T-cell (primary cell): ENCODE measurements around the gene ZNF681. TPM values are rescaled to one million over a fixed set of nuclear protein-coding genes. Genes with fewer than 3 reads are reported as not detected.

ENCODE experiments used
- ATAC-seq, 4 experiments: fragments of 200-7000 bp in 3 of 4; fragments of 150-1000 bp in 1 of 4; cut with Tn5 transposase; replicated peaks in 1 of 4; 1 replicate in 3 of 4; 2 replicates in 1 of 4; pipeline ENCODE4 v1.10.0; 2021; ENCODE audit warnings: moderate library complexity in 3 of 4, mild to moderate bottlenecking in 2 of 4, moderate number of reproducible peaks in 1 of 4
- CTCF ChIA-PET, 2 donors: fragments of 300-600 bp; sonication (Branson Sonifier 250); formaldehyde crosslinking; loops; one replicate each; lab custom pipeline; 2022; ENCODE audit warnings: antibody characterized with exemption in 2 of 2; lab: Charles Lee
- POLR2A ChIA-PET, 2 donors: fragments of 300-600 bp; sonication (Branson Sonifier 250); formaldehyde crosslinking; loops; one replicate each; lab custom pipeline; 2022; ENCODE audit warnings: antibody characterized with exemption in 2 of 2; lab: Charles Lee
- DNase-seq, 35 experiments: peaks; one replicate each; pipeline versions ENCODE4 v3.0.0 to v3.0.0-alpha.2; 2013 to 2023
- H3K27ac ChIP-seq: one replicate; pipeline ENCODE4 v1.5.1; 2013; ENCODE audit warnings: low read length
- H3K27me3 ChIP-seq, 2 experiments: replicated peaks in 1 of 2; 1 replicate in 1 of 2; 2 replicates in 1 of 2; pipeline versions ENCODE4 v1.6.1 to v1.7.0; 2013; ENCODE audit warnings: low read length in 1 of 2, mixed read lengths in 1 of 2; ENCODE audit not compliant: control insufficient read depth in 2 of 2, insufficient read depth in 2 of 2; ENCODE audit errors: extremely low read depth in 1 of 2
- H3K36me3 ChIP-seq, 2 donors: 1 replicate in 1 of 2; 2 replicates in 1 of 2; pipeline versions ENCODE4 v1.6.1 to v1.7.0; 2013; ENCODE audit warnings: low read length in 1 of 2; ENCODE audit not compliant: control insufficient read depth in 2 of 2, insufficient read depth in 1 of 2; ENCODE audit errors: extremely low read depth in 1 of 2
- H3K4me1 ChIP-seq, 2 experiments: 1 replicate in 1 of 2; 2 replicates in 1 of 2; pipeline versions ENCODE4 v1.6.1 to v1.7.0; 2013; ENCODE audit warnings: low read length in 2 of 2, mixed read lengths in 1 of 2; ENCODE audit not compliant: insufficient read depth in 2 of 2, control insufficient read depth in 1 of 2; ENCODE audit errors: extremely low read depth in 1 of 2
- H3K4me3 ChIP-seq, 2 donors: 1 replicate in 1 of 2; 2 replicates in 1 of 2; pipeline versions ENCODE4 v1.5.1 to v1.7.0; 2013; ENCODE audit warnings: mild to moderate bottlenecking in 2 of 2, low read length in 1 of 2, moderate library complexity in 1 of 2; ENCODE audit not compliant: control insufficient read depth in 1 of 2; ENCODE audit errors: extremely low read depth in 1 of 2
- H3K9me3 ChIP-seq: 2 replicates; pipeline ENCODE4 v1.7.0; 2013
- H3K27ac Mint-ChIP-seq, 2 donors: one replicate each; pipeline ENCODE4 v1.8.0; 2020 to 2021; ENCODE audit warnings: mild to moderate bottlenecking in 2 of 2, mixed read lengths in 2 of 2
- H3K27me3 Mint-ChIP-seq, 2 donors: one replicate each; pipeline ENCODE4 v1.8.0; 2021 to 2022; ENCODE audit warnings: mixed read lengths in 2 of 2
- H3K36me3 Mint-ChIP-seq: one replicate; pipeline ENCODE4 v1.8.0; 2021; ENCODE audit warnings: mixed read lengths
- H3K4me1 Mint-ChIP-seq, 3 donors: one replicate each; pipeline ENCODE4 v1.8.0; 2020 to 2022; ENCODE audit warnings: mixed read lengths in 3 of 3, mild to moderate bottlenecking in 1 of 3
- H3K4me3 Mint-ChIP-seq, 3 donors: one replicate each; pipeline ENCODE4 v1.8.0; 2020 to 2022; ENCODE audit warnings: mild to moderate bottlenecking in 3 of 3, mixed read lengths in 3 of 3, moderate library complexity in 3 of 3
- H3K9me3 Mint-ChIP-seq, 3 donors: one replicate each; pipeline ENCODE4 v1.8.0; 2020 to 2022; ENCODE audit warnings: mixed read lengths in 3 of 3
- WGBS: methylation state at CpG from one replicate; pipeline ENCODE4 v1.1.5; 2013; ENCODE audit warnings: missing lambda C conversion rate; ENCODE audit not compliant: insufficient coverage; 5-methylcytosine and 5-hydroxymethylcytosine counted together
- total RNA-seq, 35 experiments: library from RNA in 6 of 35; stranded (reverse) in 6 of 35; fragments of 120-200 nt in 1 of 35; gene quantifications; one replicate each; pipeline versions ENCODE4 v1.2.1 to v1.2.4 and lab custom pipeline; 2013 to 2026

The ZNF681 gene
- total RNA-seq, 5 donors from 2014 or later (not counting 1 experiment from before 2014, with no cell fraction given): 2.4 to 6.7 (median 5.5) TPM

GRCh38 chr19:23771761-23772674 is 13.3 kb upstream of the ZNF681 start:
- POLR2A ChIA-PET: interaction anchor here in 1 of 2 donors (0.6 kb wide), 1 partner anchor 396 kb away, joined by 3 read pairs; no protein-coding TSS in a partner anchor
- Mint-ChIP-seq H3K36me3 (peaks cover 28% of the 10 kb centered on the region), H3K4me1 (peaks cover 0 to 16% (median 6%) of the 10 kb centered on the region in 3 donors), H3K9me3 (no peaks in the 10 kb centered on the region), H3K27ac (no peak overlapping the region), H3K27me3 (no peaks in the 10 kb centered on the region), H3K4me3 (no peak overlapping the region)
- Histone ChIP-seq H3K36me3 (peaks cover 2 to 4% of the 10 kb centered on the region in 2 donors), H3K27me3 (no peaks in the 10 kb centered on the region), H3K9me3 (no peaks in the 10 kb centered on the region), H3K27ac (no peak overlapping the region), H3K4me3 (no peak overlapping the region), H3K4me1 (no peaks in the 10 kb centered on the region)
- CTCF ChIA-PET: interaction anchor here (0.5 to 0.6 kb wide), 2 partner anchors 28 to 40 kb away, joined by 3 read pairs; no protein-coding TSS in a partner anchor
- ATAC-seq: no peak
- DNase-seq: no peak
- WGBS: 100% methylated on average over 1 of the region's 4 CpGs

GRCh38 chr19:23771316-23771715 is 12.6 kb upstream of the ZNF681 start:
- Mint-ChIP-seq H3K9me3 (no peaks in the 10 kb centered on the region), H3K4me1 (peaks cover 0 to 14% (median 5%) of the 10 kb centered on the region in 3 donors), H3K36me3 (peaks cover 26% of the 10 kb centered on the region), H3K27me3 (no peaks in the 10 kb centered on the region), H3K27ac (no peak overlapping the region), H3K4me3 (no peak overlapping the region)
- 83% methylated on average over 1 of the region's 2 CpGs for WGBS
- CTCF ChIA-PET: no interaction called here
- H3K36me3 ChIP-seq: peaks cover 2 to 4% of the 10 kb centered on the region in 2 donors
- DNase-seq (no peak), ATAC-seq (no peak)
- no peak overlapping the region for H3K4me3 ChIP-seq
- H3K4me1 ChIP-seq: no peaks in the 10 kb centered on the region
- H3K27ac ChIP-seq: no peak overlapping the region
- H3K27me3 ChIP-seq: no peaks in the 10 kb centered on the region
- POLR2A ChIA-PET: no interaction called here
- H3K9me3 ChIP-seq: no peaks in the 10 kb centered on the region

GRCh38 chr19:23770672-23771250 is 12.1 kb upstream of the ZNF681 start:
- Mint-ChIP-seq H3K4me1 (peaks cover 0 to 16% (median 6%) of the 10 kb centered on the region in 3 donors), H3K27me3 (no peaks in the 10 kb centered on the region), H3K27ac (peak overlapping the region in 1 of 2 donors; percentile 4), H3K9me3 (no peaks in the 10 kb centered on the region), H3K36me3 (peaks cover 26% of the 10 kb centered on the region), H3K4me3 (no peak overlapping the region)
- Histone ChIP-seq H3K27me3 (no peaks in the 10 kb centered on the region), H3K4me3 (no peak overlapping the region), H3K27ac (no peak overlapping the region), H3K9me3 (no peaks in the 10 kb centered on the region), H3K36me3 (peaks cover 0 to 4% of the 10 kb centered on the region in 2 donors), H3K4me1 (no peaks in the 10 kb centered on the region)
- whole genome bisulfite sequencing: no CpG with 5 or more reads among the region's 1 CpG
- ATAC-seq (no peak), DNase-seq (no peak)
- POLR2A ChIA-PET: no interaction called here
- CTCF ChIA-PET: no interaction called here

GRCh38 chr19:23769691-23770468 is 11.2 kb upstream of the ZNF681 start:
- Histone ChIP-seq H3K4me1 (no peaks in the 10 kb centered on the region), H3K27ac (no peak overlapping the region), H3K4me3 (no peak overlapping the region), H3K36me3 (peaks cover 0 to 4% of the 10 kb centered on the region in 2 donors), H3K9me3 (no peaks in the 10 kb centered on the region), H3K27me3 (no peaks in the 10 kb centered on the region)
- POLR2A ChIA-PET: no interaction called here
- Mint-ChIP-seq H3K4me1 (peaks cover 4 to 23% (median 11%) of the 10 kb centered on the region in 3 donors), H3K27me3 (no peaks in the 10 kb centered on the region), H3K27ac (no peak overlapping the region), H3K36me3 (peaks cover 25% of the 10 kb centered on the region), H3K9me3 (no peaks in the 10 kb centered on the region), H3K4me3 (no peak overlapping the region)
- ATAC-seq (no peak), DNase-seq (no peak)
- WGBS: 89% methylated on average over 1 of the region's 3 CpGs
- CTCF ChIA-PET: no interaction called here

- no peaks in the 10 kb centered on the region for H3K27me3 ChIP-seq
- H3K4me3 ChIP-seq: no peak overlapping the region
- ATAC-seq (no peak), DNase-seq (no peak)
- H3K36me3 ChIP-seq: no peaks in the 10 kb centered on the region
- Mint-ChIP-seq H3K9me3 (no peaks in the 10 kb centered on the region), H3K36me3 (peaks cover 11% of the 10 kb centered on the region), H3K27ac (no peak overlapping the region), H3K4me3 (no peak overlapping the region), H3K4me1 (peaks cover 19 to 40% (median 27%) of the 10 kb centered on the region in 3 donors), H3K27me3 (no peaks in the 10 kb centered on the region)
- no peak overlapping the region for H3K27ac ChIP-seq
- no peaks in the 10 kb centered on the region for H3K9me3 ChIP-seq
- CTCF ChIA-PET: no interaction called here
- H3K4me1 ChIP-seq: peaks cover 4 to 14% of the 10 kb centered on the region in 2 experiments
- POLR2A ChIA-PET: no interaction called here
- WGBS: 79% methylated on average over 9 of the region's 13 CpGs
These were observed 8.3 kb upstream of the ZNF681 start for GRCh38 chr19:23766951-23767350.

- ChIA-PET CTCF (no interaction called here), POLR2A (no interaction called here)
- no peaks in the 10 kb centered on the region for H3K27me3 ChIP-seq
- H3K4me3 Mint-ChIP-seq: peak overlapping the region; percentile 2 to 81 (median 58)
- DNase-seq (no peak), ATAC-seq (no peak)
- H3K4me1 ChIP-seq: peaks cover 6 to 20% of the 10 kb centered on the region in 2 experiments
- no peak overlapping the region for H3K27ac ChIP-seq
- no peaks in the 10 kb centered on the region for H3K27me3 Mint-ChIP-seq
- peak overlapping the region; percentile 40 to 80 for H3K27ac Mint-ChIP-seq
- whole genome bisulfite sequencing: no CpG with 5 or more reads among the region's 3 CpGs
- no peaks in the 10 kb centered on the region for H3K9me3 Mint-ChIP-seq
- no peaks in the 10 kb centered on the region for H3K36me3 ChIP-seq
- no peaks in the 10 kb centered on the region for H3K9me3 ChIP-seq
- peaks cover 26 to 39% (median 37%) of the 10 kb centered on the region in 3 donors for H3K4me1 Mint-ChIP-seq
- H3K36me3 Mint-ChIP-seq: peaks cover 3% of the 10 kb centered on the region
- no peak overlapping the region for H3K4me3 ChIP-seq
These were observed 6.1 kb upstream of the ZNF681 start for GRCh38 chr19:23764781-23765180.
